HepG2 (cell line): ENCODE measurements around the gene EPS8L3. TPM values are rescaled to one million over a fixed set of nuclear protein-coding genes. Genes with fewer than 3 reads are reported as not detected.

ENCODE experiments used
- ARHGAP35 ChIP-seq: sonication (generic); formaldehyde crosslinking; IDR thresholded peaks from 2 replicates; pipeline ENCODE4 v1.9.0; 2022; ENCODE audit warnings: mild to moderate bottlenecking, inconsistent platforms, moderate library complexity, missing genetic modification reagents, borderline replicate concordance
- ATAD3A ChIP-seq: sonication (generic); formaldehyde crosslinking; IDR thresholded peaks from 2 replicates; pipeline ENCODE4 v1.4.0; 2020; ENCODE audit warnings: missing genetic modification reagents
- ATF5 ChIP-seq: sonication (generic); formaldehyde crosslinking; IDR thresholded peaks from 2 replicates; pipeline ENCODE4 v1.4.0; 2020; ENCODE audit warnings: mild to moderate bottlenecking, low read depth, missing genetic modification reagents
- DPF2 ChIP-seq: sonication (generic); formaldehyde crosslinking; IDR thresholded peaks from 2 replicates; pipeline ENCODE4 v1.4.0; 2020; ENCODE audit warnings: mild to moderate bottlenecking, low read depth, missing genetic modification reagents, borderline replicate concordance
- KIAA2018 ChIP-seq: sonication (generic); formaldehyde crosslinking; IDR thresholded peaks from 2 replicates; pipeline ENCODE4 v1.5.0; 2020; ENCODE audit warnings: mild to moderate bottlenecking, missing genetic modification reagents, borderline replicate concordance
- KLF15 ChIP-seq: sonication (generic); formaldehyde crosslinking; IDR thresholded peaks from 2 replicates; pipeline ENCODE4 v1.8.1; 2023; ENCODE audit warnings: borderline replicate concordance, mild to moderate bottlenecking, inconsistent platforms, missing genetic modification reagents, mixed read lengths
- PAF1 ChIP-seq: IDR thresholded peaks from 2 replicates; pipeline ENCODE4 v1.6.1; 2016; ENCODE audit warnings: missing genetic modification reagents, missing compliant biosample characterization
- SETDB1 ChIP-seq: sonication (generic); formaldehyde crosslinking; IDR thresholded peaks from 2 replicates; pipeline ENCODE4 v1.5.1; 2020; ENCODE audit warnings: missing genetic modification reagents, mild to moderate bottlenecking, borderline replicate concordance
- SP1 ChIP-seq, 2 experiments: fragments of 450-650 bp in 1 of 2; sonication (generic) in 1 of 2; formaldehyde crosslinking in 1 of 2; IDR thresholded peaks; 2 replicates each; pipeline versions ENCODE4 v1.4.0 to v1.6.1; 2016 to 2020; ENCODE audit warnings: missing genetic modification reagents in 1 of 2
- SSRP1 ChIP-seq: IDR thresholded peaks from 2 replicates; pipeline ENCODE4 v1.6.1; 2016; ENCODE audit warnings: control low read depth
- ZBTB1 ChIP-seq: sonication (generic); formaldehyde crosslinking; IDR thresholded peaks from 2 replicates; pipeline ENCODE4 v1.4.0; 2020; ENCODE audit warnings: missing genetic modification reagents, borderline replicate concordance
- ZFX ChIP-seq: sonication (generic); formaldehyde crosslinking; IDR thresholded peaks from 2 replicates; pipeline ENCODE4 v1.4.0; 2020; ENCODE audit warnings: mild to moderate bottlenecking, low read depth, missing genetic modification reagents, moderate library complexity
- ZNF605 ChIP-seq: sonication (generic); formaldehyde crosslinking; IDR thresholded peaks from 2 replicates; pipeline ENCODE4 v1.8.0; 2022; ENCODE audit warnings: mild to moderate bottlenecking, missing genetic modification reagents
- ZNF660 ChIP-seq: sonication (generic); formaldehyde crosslinking; IDR thresholded peaks from 2 replicates; pipeline ENCODE4 v1.5.1; 2020; ENCODE audit warnings: mild to moderate bottlenecking, low read depth, missing genetic modification reagents, borderline replicate concordance
- ZNF761 ChIP-seq: sonication (generic); formaldehyde crosslinking; conservative IDR thresholded peaks from 2 replicates; pipeline ENCODE4 v1.4.0; 2020; ENCODE audit warnings: mild to moderate bottlenecking, missing genetic modification reagents
- polyA plus RNA-seq, 8 experiments: library from polyadenylated mRNA; depleted of rRNA in 3 of 8; stranded (reverse) in 7 of 8; unstranded in 1 of 8; fragments of >200 nt; fragmentation: Illumina TruSeq in 4 of 8; extraction: Trizol in 4 of 8; gene quantifications; 2 replicates each; pipeline versions ENCODE4 v1.2.1 to v1.2.3, GENCODE V29; 2011 to 2016; ENCODE audit warnings: low read depth in 4 of 8, missing spikeins in 1 of 8, mixed read lengths in 1 of 8; ENCODE audit not compliant: insufficient read depth in 1 of 8
- total RNA-seq, 5 experiments: library from RNA; depleted of rRNA; stranded (reverse); fragments of >200 nt; fragmentation: Illumina TruSeq; extraction: Trizol; gene quantifications; 2 replicates each; pipeline ENCODE4 v1.2.3, GENCODE V29; 2016; ENCODE audit warnings: low read depth in 1 of 5
- TF ChIP-seq, protein P1 (sequence below): sonication (generic); formaldehyde crosslinking; IDR thresholded peaks from 2 replicates; pipeline ENCODE4 v1.5.0; 2020; ENCODE audit warnings: mild to moderate bottlenecking, missing genetic modification reagents
- TF ChIP-seq, protein P2 (sequence below): sonication (generic); formaldehyde crosslinking; IDR thresholded peaks from 2 replicates; pipeline ENCODE4 v1.5.0; 2020; ENCODE audit warnings: missing genetic modification reagents

Gene EPS8L3
- total and polyA plus RNA-seq, 2 of the 13 experiments (the other 11 are each of a cell fraction or from before 2014, with no cell fraction given): 18.2 to 106 TPM

DNA sequence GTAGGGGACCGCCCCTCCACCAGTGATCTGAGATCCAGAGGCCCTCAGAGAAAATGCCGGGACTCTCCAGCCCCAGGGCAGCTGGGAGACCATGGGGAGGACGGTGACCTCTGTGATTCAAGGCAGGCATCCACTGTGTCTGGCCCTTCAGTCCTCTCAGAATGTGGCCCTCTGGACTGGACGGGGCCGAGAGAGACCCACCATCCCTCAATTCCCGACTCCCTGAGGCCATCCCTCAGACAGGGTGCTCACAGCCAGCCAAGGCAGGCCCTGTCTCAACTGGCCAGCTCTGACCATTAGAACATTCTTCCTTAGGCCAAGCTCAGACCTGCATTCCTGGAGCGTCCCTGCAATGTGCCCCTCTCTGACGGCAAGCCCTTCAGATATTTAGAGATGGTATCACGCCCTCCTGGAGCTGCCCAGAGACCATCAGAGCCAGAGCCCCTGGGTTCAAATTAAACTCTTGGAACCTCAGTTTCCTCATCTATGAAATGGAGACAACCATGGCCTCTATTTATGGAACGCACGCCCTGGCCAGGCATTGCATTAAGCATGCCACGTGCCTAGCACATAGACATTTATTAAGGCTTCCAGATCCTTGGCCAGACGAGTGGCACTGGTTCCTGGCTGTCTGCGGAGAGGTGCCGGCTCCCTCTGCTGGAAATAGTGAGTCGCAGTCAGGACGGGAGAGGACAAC is 9.6 kb upstream of the EPS8L3 start (continued):
- no peak for TF ChIP-seq ZNF660 (CRISPR knock-in tag)
- no peak for TF ChIP-seq ATAD3A (CRISPR knock-in tag)
- TF ChIP-seq DPF2 (CRISPR knock-in tag): no peak
- 0 out of 2 replicates have a peak, but pooled peaks have one; percentile 30 for TF ChIP-seq ATF5 (CRISPR knock-in tag)
- no peak for TF ChIP-seq KLF15 (CRISPR knock-in tag)
- TF ChIP-seq SETDB1 (CRISPR knock-in tag): no peak
- no peak for TF ChIP-seq ZBTB1 (CRISPR knock-in tag)
- TF ChIP-seq ZNF761 (CRISPR knock-in tag): no peak
- no peak for TF ChIP-seq KIAA2018 (CRISPR knock-in tag)
- TF ChIP-seq, protein P1, sequence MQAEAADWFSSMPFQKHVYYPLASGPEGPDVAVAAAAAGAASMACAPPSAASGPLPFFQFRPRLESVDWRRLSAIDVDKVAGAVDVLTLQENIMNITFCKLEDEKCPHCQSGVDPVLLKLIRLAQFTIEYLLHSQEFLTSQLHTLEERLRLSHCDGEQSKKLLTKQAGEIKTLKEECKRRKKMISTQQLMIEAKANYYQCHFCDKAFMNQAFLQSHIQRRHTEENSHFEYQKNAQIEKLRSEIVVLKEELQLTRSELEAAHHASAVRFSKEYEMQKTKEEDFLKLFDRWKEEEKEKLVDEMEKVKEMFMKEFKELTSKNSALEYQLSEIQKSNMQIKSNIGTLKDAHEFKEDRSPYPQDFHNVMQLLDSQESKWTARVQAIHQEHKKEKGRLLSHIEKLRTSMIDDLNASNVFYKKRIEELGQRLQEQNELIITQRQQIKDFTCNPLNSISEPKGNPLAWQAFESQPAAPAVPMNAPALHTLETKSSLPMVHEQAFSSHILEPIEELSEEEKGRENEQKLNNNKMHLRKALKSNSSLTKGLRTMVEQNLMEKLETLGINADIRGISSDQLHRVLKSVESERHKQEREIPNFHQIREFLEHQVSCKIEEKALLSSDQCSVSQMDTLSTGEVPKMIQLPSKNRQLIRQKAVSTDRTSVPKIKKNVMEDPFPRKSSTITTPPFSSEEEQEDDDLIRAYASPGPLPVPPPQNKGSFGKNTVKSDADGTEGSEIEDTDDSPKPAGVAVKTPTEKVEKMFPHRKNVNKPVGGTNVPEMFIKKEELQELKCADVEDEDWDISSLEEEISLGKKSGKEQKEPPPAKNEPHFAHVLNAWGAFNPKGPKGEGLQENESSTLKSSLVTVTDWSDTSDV (CRISPR knock-in tag): no peak
- TF ChIP-seq SP1 (IDR thresholded peaks at IDR 0.05): no peak
- TF ChIP-seq SP1 (CRISPR knock-in tag; IDR thresholded peaks at IDR 0.05): no peak
- TF ChIP-seq ARHGAP35: no peak
- peak; percentile 43; the same call in 1 of the 2 replicates for TF ChIP-seq ZFX
- TF ChIP-seq SSRP1 (CRISPR knock-in tag): no peak
- no peak for TF ChIP-seq ZNF605 (CRISPR knock-in tag)
- TF ChIP-seq PAF1 (CRISPR knock-in tag): no peak
- TF ChIP-seq, protein P2, sequence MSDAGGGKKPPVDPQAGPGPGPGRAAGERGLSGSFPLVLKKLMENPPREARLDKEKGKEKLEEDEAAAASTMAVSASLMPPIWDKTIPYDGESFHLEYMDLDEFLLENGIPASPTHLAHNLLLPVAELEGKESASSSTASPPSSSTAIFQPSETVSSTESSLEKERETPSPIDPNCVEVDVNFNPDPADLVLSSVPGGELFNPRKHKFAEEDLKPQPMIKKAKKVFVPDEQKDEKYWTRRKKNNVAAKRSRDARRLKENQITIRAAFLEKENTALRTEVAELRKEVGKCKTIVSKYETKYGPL (CRISPR knock-in tag): no peak
